Forelimb muscle (tissue), 1 donor: ENCODE measurements around the gene C4A. TPM values are rescaled to one million over a fixed set of nuclear protein-coding genes. Genes with fewer than 3 reads are reported as not detected.
"Not testable (repeated sequence)": the region's sequence is repeated elsewhere in the genome, so short reads cannot be mapped to it uniquely, and the experiment has no call there.

Source experiments
- DNase-seq: peaks from one replicate; pipeline ENCODE4 v3.0.0-alpha.2; 2013; ENCODE audit warnings: low read depth
- polyA plus RNA-seq: library from polyadenylated mRNA; unstranded; fragments of 120-200 nt; gene quantifications from one replicate; pipeline ENCODE4 v1.2.1, GENCODE V29; 2013; ENCODE audit not compliant: insufficient read length

C4A gene
- 19.3 TPM for polyA plus RNA-seq

- not testable (repeated sequence) for DNase-seq
Measured at GRCh38 chr6:31981744-31982143, at the start of gene C4A. Gene C4A (plus strand): TSS chr6:31982057. CDS start chr6:31982108, 51 bp downstream.

GRCh38 chr6:31932137-31932536 is 49.7 kb upstream of the C4A start:
- DNase-seq, result not testable (repeated sequence)

GRCh38 chr6:31933537-31933936 is 48.3 kb upstream of the C4A start:
- DNase-seq, result no peak

- no peak for DNase-seq
Measured at GRCh38 chr6:31935021-31935420, 46.8 kb upstream of the C4A start.

GRCh38 chr6:31935823-31936222 is 46.0 kb upstream of the C4A start:
- DNase-seq, result no peak

GRCh38 chr6:31940256-31940664 is 41.6 kb upstream of the C4A start:
- no peak for DNase-seq

GRCh38 chr6:31943742-31944141 is 38.1 kb upstream of the C4A start:
- no peak for DNase-seq

- no peak for DNase-seq
Measured at GRCh38 chr6:31945154-31945506, 36.7 kb upstream of the C4A start.

GRCh38 chr6:31945507-31946369 is 36.1 kb upstream of the C4A start, which contains the start of gene CFB:
Gene CFB (plus strand): TSS chr6:31946095. CDS start chr6:31946222, 127 bp downstream.
- DNase-seq, result no peak

GRCh38 chr6:31946370-31946885 is 35.4 kb upstream of the C4A start:
- DNase-seq, result no peak

- DNase-seq, result no peak
Measured at GRCh38 chr6:31947070-31947675, 34.7 kb upstream of the C4A start.

- no peak for DNase-seq
Measured at GRCh38 chr6:31947864-31948263, 34.0 kb upstream of the C4A start.

- no peak for DNase-seq
Measured at GRCh38 chr6:31948306-31948705, 33.6 kb upstream of the C4A start.

GRCh38 chr6:31948753-31949413 is 33.0 kb upstream of the C4A start:
- no peak for DNase-seq

GRCh38 chr6:31949926-31950548 is 31.8 kb upstream of the C4A start:
- DNase-seq, result no peak

- no peak for DNase-seq
Measured at GRCh38 chr6:31952140-31952805, 29.6 kb upstream of the C4A start.

GRCh38 chr6:31952890-31953289 is 29.0 kb upstream of the C4A start:
- no peak for DNase-seq

GRCh38 chr6:31954511-31954910 is 27.3 kb upstream of the C4A start:
- no peak for DNase-seq

GRCh38 chr6:31956796-31957195 is 25.1 kb upstream of the C4A start:
- DNase-seq, result no peak

- no peak for DNase-seq
Measured at GRCh38 chr6:31958412-31958740, 23.5 kb upstream of the C4A start.
